Stomach (tissue), 9 donors: Measurements from ENCODE around the gene BPGM. TPM values are rescaled to one million over a fixed set of nuclear protein-coding genes. Genes with fewer than 3 reads are reported as not detected.
"Not testable (repeated sequence)": the region's sequence is repeated elsewhere in the genome, so short reads cannot be mapped to it uniquely, and the experiment has no call there.

Source experiments
- DNase-seq, 2 donors: peaks; one replicate each; pipeline versions ENCODE4 v3.0.0 to v3.0.0-alpha.2; 2013 to 2019
- H3K27ac ChIP-seq, 5 donors: fragments of 200-600 bp in 4 of 5; sonication (generic) in 4 of 5; one replicate each; pipeline ENCODE4 v1.5.1; 2013 to 2019; ENCODE audit warnings: mild to moderate bottlenecking in 1 of 5, moderate library complexity in 1 of 5
- H3K27me3 ChIP-seq, 3 donors: fragments of 200-600 bp; sonication (generic); one replicate each; pipeline ENCODE4 v1.5.1; 2017 to 2019; ENCODE audit warnings: mixed run types in 1 of 3
- H3K36me3 ChIP-seq, 4 donors: fragments of 200-600 bp; sonication (generic); 1 replicate in 3 of 4; 2 replicates in 1 of 4; pipeline ENCODE4 v1.5.1; 2016 to 2019
- H3K4me1 ChIP-seq, 4 donors: fragments of 200-600 bp; sonication (generic); one replicate each; pipeline ENCODE4 v1.5.1; 2016 to 2019
- H3K4me3 ChIP-seq, 4 donors: fragments of 200-600 bp; sonication (generic) in 3 of 4; one replicate each; pipeline ENCODE4 v1.5.1; 2016 to 2019; ENCODE audit warnings: mild to moderate bottlenecking in 1 of 4
- H3K9me3 ChIP-seq, 4 donors: fragments of 200-600 bp; sonication (generic); one replicate each; pipeline ENCODE4 v1.5.1; 2016 to 2019
- EP300 ChIP-seq: sonication (generic); formaldehyde crosslinking; IDR thresholded peaks from one replicate; pipeline ENCODE4 v1.6.1; 2017; ENCODE audit warnings: antibody characterized with exemption
- POLR2A ChIP-seq, 4 donors: fragments of 450-650 bp; IDR thresholded peaks; one replicate each; pipeline ENCODE4 v1.6.1; 2016; ENCODE audit warnings: antibody characterized with exemption in 4 of 4, control low read depth in 2 of 4, mild to moderate bottlenecking in 1 of 4, moderate library complexity in 1 of 4
- POLR2AphosphoS5 ChIP-seq, 3 donors: sonication (generic); formaldehyde crosslinking; IDR thresholded peaks; one replicate each; pipeline ENCODE4 v1.6.1; 2016; ENCODE audit warnings: antibody characterized with exemption in 3 of 3
- WGBS, 5 donors: extraction: QIAGEN DNeasy Blood & Tissue Kit in 3 of 5; methylation state at CpG; one replicate each; pipeline versions ENCODE4 v1.1.5 to v1.1.7; 2013 to 2018; 5-methylcytosine and 5-hydroxymethylcytosine counted together
- intact Hi-C: fragments of 100-400 bp; cut with DNase I; formaldehyde crosslinking; loops from one replicate; pipeline ENCODE4 v1.15.1; 2023; ENCODE audit warnings: low total_unique reads
- polyA plus RNA-seq, 3 donors: library from polyadenylated mRNA; stranded (reverse); fragments of 200-250 nt; gene quantifications; one replicate each; pipeline ENCODE4 v1.2.3, GENCODE V29; 2013
- total RNA-seq, 5 donors: library from RNA; depleted of rRNA; stranded (reverse); fragments of >200 nt; gene quantifications; one replicate each; pipeline versions ENCODE4 v1.1.0 to v1.2.3, GENCODE V29; 2014 to 2016
- TF ChIP-seq, protein P1 (sequence below), 7 experiments: fragments of 450-650 bp in 4 of 7; fragments of 200-600 bp in 3 of 7; sonication (generic) in 3 of 7; IDR thresholded peaks; one replicate each; pipeline ENCODE4 v1.5.1; 2016 to 2019; ENCODE audit warnings: antibody characterized with exemption in 7 of 7, control low read depth in 2 of 7, mild to moderate bottlenecking in 1 of 7
- donor health status: healthy with polysubstance abuse.
- donor health status: Bipolar disorder and iron deficiency.
- donor health status: healthy.

The BPGM gene
- total and polyA plus RNA-seq, 8 donors: 4.7 to 47.3 (median 19.8) TPM

DNA sequence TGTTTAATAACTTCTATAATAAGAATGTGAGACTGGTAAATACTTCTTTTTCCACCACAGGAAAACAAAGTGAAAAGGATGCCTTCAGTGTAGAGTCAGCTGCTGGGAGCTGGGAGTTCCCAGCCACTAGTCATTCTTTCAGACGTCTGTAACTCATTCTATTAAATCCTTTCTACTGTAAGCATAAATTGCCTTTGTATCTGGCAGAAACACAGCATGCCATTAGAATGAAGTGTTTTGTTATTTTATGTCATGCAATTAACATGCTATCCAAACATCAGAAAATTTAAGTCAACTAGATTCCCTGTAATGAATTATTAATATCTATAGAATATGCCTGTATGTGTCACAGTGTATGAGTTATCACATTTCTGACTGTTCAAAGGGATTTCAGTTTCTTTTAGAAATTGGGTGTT is 14.3 kb downstream of the BPGM start:
- intact Hi-C loops: no loop called here
- Histone ChIP-seq H3K4me3 (no peak overlapping the region), H3K27ac (no peak overlapping the region), H3K4me1 (peaks cover 0 to 4% (median 1%) of the 10 kb centered on the region in 4 donors), H3K27me3 (no peaks in the 10 kb centered on the region), H3K36me3 (peaks cover 6 to 31% (median 24%) of the 10 kb centered on the region in 4 donors), H3K9me3 (no peaks in the 10 kb centered on the region)
- WGBS, 5 donors: 46 to 72% (median 64%) methylated on average over 1 of the region's 1 CpG
- no peak for TF ChIP-seq POLR2A (IDR thresholded peaks at IDR 0.05)
- no peak for TF ChIP-seq POLR2AphosphoS5 (IDR thresholded peaks at IDR 0.05)
- no peak for TF ChIP-seq EP300
- TF ChIP-seq, protein P1, sequence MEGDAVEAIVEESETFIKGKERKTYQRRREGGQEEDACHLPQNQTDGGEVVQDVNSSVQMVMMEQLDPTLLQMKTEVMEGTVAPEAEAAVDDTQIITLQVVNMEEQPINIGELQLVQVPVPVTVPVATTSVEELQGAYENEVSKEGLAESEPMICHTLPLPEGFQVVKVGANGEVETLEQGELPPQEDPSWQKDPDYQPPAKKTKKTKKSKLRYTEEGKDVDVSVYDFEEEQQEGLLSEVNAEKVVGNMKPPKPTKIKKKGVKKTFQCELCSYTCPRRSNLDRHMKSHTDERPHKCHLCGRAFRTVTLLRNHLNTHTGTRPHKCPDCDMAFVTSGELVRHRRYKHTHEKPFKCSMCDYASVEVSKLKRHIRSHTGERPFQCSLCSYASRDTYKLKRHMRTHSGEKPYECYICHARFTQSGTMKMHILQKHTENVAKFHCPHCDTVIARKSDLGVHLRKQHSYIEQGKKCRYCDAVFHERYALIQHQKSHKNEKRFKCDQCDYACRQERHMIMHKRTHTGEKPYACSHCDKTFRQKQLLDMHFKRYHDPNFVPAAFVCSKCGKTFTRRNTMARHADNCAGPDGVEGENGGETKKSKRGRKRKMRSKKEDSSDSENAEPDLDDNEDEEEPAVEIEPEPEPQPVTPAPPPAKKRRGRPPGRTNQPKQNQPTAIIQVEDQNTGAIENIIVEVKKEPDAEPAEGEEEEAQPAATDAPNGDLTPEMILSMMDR (IDR thresholded peaks at IDR 0.05): no peak
- no peak for DNase-seq

DNA sequence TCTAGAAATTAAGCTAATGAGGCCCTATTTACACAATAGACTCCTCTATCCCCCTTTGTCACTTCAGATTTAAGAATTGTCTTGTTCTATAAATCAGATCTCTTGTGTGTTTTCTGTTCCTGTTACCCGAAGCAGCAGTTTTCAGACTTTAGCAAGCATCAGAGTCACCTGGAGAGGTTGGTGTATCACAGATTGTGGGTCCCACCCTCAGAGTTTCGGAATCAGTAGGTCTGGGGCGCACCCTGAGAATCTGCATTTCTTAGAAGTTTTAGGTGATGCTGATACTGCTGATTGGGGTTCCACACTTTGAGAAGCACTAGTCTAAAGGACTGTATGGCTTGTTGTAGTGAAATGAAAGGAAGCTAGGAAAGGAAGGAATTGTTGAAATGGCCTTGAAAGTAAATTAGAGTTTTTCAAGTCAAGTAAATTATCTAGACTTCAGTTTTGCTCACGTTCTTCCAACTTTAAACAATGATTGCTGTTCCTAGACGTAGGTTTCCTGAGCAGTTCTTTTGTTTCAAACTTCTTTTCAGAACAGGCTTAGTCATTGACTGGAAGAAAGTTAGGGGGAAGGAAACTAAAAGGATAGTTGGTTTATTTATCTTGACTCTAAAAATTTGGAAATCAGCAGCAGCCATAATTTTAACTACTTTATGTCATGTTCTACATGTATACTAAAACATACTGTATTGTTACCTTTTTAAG is 15.7 kb downstream of the BPGM start:
- no peaks in the 10 kb centered on the region for H3K27me3 ChIP-seq
- no peak overlapping the region for H3K4me3 ChIP-seq
- peaks cover 6 to 34% (median 27%) of the 10 kb centered on the region in 4 donors for H3K36me3 ChIP-seq
- H3K4me1 ChIP-seq: peaks cover 0 to 4% (median 1%) of the 10 kb centered on the region in 4 donors
- WGBS, 5 donors: 67 to 90% (median 81%) methylated on average over 5 of the region's 5 CpGs
- no peaks in the 10 kb centered on the region for H3K9me3 ChIP-seq
- TF ChIP-seq POLR2A (IDR thresholded peaks at IDR 0.05): no peak
- TF ChIP-seq POLR2AphosphoS5 (IDR thresholded peaks at IDR 0.05): no peak
- no peak for TF ChIP-seq EP300
- TF ChIP-seq, protein P1 (IDR thresholded peaks at IDR 0.05): no peak
- H3K27ac ChIP-seq: no peak overlapping the region
- intact Hi-C loops: no loop called here
- no peak for DNase-seq

DNA sequence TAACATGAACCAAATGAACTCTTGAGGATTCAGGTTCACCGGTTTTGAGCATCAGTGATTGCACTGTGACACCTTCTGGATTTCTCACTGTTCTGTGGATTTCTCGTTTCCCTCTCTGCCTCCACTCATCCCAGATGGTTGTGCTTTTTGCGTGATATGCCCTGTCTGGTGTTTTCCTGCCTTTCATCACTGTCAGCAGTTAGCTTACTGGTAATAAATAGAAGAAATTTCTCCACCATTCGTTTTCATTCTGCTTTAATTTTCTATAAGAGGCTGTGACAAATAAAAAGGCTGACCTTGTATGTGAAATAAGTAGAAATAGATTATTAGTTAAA is 16.2 kb downstream of the BPGM start:
- intact Hi-C loops: no loop called here
- Histone ChIP-seq H3K4me3 (no peak overlapping the region), H3K36me3 (peaks cover 6 to 34% (median 27%) of the 10 kb centered on the region in 4 donors), H3K9me3 (no peaks in the 10 kb centered on the region), H3K4me1 (peaks cover 0 to 4% (median 1%) of the 10 kb centered on the region in 4 donors), H3K27ac (no peak overlapping the region), H3K27me3 (no peaks in the 10 kb centered on the region)
- no peak for DNase-seq
- TF ChIP-seq EP300: no peak
- TF ChIP-seq POLR2AphosphoS5 (IDR thresholded peaks at IDR 0.05): no peak
- no peak for TF ChIP-seq POLR2A (IDR thresholded peaks at IDR 0.05)
- TF ChIP-seq, protein P1 (IDR thresholded peaks at IDR 0.05): no peak
- 83 to 88% (median 85%) methylated on average over 4 of the region's 4 CpGs for WGBS, 5 donors

DNA sequence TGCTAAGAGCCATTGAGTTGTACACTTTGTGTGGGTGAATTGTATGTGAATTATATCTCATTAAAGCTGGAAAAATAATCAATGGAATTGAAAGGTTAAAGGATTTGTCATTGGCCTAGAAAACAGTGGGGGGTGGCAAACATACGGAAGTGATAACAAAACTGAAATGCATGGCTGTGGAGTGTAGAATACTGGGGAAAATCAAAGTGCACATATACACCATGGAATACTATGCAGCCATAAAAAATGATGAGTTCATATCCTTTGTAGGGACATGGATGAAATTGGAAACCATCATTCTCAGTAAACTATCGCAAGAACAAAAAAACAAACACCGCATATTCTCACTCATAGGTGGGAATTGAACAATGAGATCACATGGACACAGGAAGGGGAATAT is 18.4 kb downstream of the BPGM start:
- H3K27me3 ChIP-seq: not testable (repeated sequence)

DNA sequence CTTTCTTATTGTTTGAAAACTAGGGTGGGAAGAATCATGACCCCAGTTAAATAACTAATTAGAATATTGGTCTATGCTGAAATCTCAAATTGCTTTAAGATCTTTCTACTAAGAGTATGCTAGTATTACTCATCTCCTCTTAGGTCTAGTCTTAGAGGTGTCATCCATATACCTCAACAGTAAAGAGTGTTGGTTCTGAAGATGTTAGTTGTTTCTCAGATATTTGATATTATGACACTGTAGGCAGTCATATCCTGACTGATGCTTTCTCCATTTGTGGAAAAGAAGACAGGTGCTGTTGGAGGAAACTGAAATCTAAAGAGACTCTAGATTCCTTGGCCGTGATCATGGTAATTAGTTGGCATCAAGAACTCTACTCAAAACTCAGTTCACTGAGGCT is 21.2 kb downstream of the BPGM start:
- intact Hi-C loops: no loop called here
- DNase-seq: no peak
- 94 to 100% (median 97%) methylated on average over 1 of the region's 1 CpG for WGBS, 5 donors

More for the DNA sequence above, 18.4 kb downstream of the BPGM start:
- DNase-seq, H3K4me3 ChIP-seq, intact Hi-C loops, H3K27ac ChIP-seq, H3K9me3 ChIP-seq: not testable (repeated sequence)
- peaks cover 6 to 30% (median 23%) of the 10 kb centered on the region in 4 donors for H3K36me3 ChIP-seq
- WGBS, 5 donors: 0 to 91% (median 0%) methylated on average over 1 to 3 of the region's 3 CpGs
- peaks cover 0 to 18% (median 0%) of the 10 kb centered on the region in 4 donors for H3K4me1 ChIP-seq

More for the DNA sequence above, 21.2 kb downstream of the BPGM start:
- Histone ChIP-seq H3K27me3 (no peaks in the 10 kb centered on the region), H3K4me1 (peaks cover 0 to 17% (median 0%) of the 10 kb centered on the region in 4 donors), H3K4me3 (no peak overlapping the region), H3K27ac (no peak overlapping the region), H3K36me3 (peaks cover 0 to 13% (median 7%) of the 10 kb centered on the region in 4 donors), H3K9me3 (no peaks in the 10 kb centered on the region)
- no peak for TF ChIP-seq POLR2AphosphoS5 (IDR thresholded peaks at IDR 0.05)
- no peak for TF ChIP-seq EP300
- TF ChIP-seq, protein P1 (IDR thresholded peaks at IDR 0.05): no peak
- TF ChIP-seq POLR2A (IDR thresholded peaks at IDR 0.05): no peak
